Measurements from ENCODE around the gene IQCE.

Gene IQCE

DNA sequence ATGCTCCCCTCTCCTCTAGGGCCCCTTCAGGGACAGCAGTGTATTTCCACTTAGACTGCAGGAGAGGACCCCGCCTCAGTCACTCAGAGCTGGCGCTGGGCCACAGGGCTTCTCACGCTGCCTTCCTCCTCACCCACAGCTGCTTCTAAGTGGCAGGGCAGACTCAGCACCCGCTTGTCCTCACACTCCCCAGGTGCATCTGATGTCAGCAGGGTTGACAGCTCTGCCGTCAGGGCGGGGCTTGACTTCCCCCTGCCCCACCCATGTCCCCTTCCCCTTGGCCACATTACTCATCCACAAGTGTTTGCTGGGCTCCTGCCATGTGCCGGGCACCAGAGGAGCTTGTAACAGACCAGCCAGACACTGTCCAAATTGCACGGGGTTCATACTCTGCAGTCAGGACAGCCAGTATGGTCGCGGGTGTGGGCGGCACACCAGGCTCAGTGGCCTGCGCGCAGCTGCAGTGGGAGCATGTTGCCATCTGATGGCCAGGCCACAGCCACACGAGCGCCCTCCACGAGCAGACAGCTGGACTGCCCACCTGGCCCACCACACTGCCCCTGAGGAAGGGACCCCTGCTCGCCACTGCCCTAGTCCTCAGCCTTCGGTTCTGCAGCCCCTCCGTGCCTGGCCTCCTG is 43.7 kb downstream of the IQCE start:
- Histone ChIP-seq H3K14ac (ENCODE audit: low read length) (no peak overlapping the region), H4K8ac (ENCODE audit: low read depth, low read length) (no peak overlapping the region), H4K91ac (ENCODE audit: low read depth, low read length) (no peak overlapping the region), H2BK5ac (ENCODE audit: low read depth, low read length, poor library complexity) (no peak overlapping the region), H3K4ac (ENCODE audit: low read depth, low read length) (no peak overlapping the region), H2BK120ac (ENCODE audit: insufficient read depth, low read length, poor library complexity) (no peak overlapping the region), H3K9me3 (ENCODE audit: insufficient read depth, low read depth, low read length) (no peaks in the 10 kb centered on the region), H2AK5ac (ENCODE audit: low read length) (no peak overlapping the region), H3K79me1 (ENCODE audit: low read length) (no peaks in the 10 kb centered on the region), H4K12ac (ENCODE audit: low read depth, low read length) (no peak overlapping the region), H3K4me1 (ENCODE audit: control insufficient read depth in 1 of 2, insufficient read depth in 2 of 2, low read length in 2 of 2) (peaks cover 2 to 4% of the 10 kb centered on the region in 2 experiments), H3K18ac (ENCODE audit: low read length) (no peak overlapping the region), H2BK12ac (ENCODE audit: low read length) (no peak overlapping the region), H2AFZ (ENCODE audit: insufficient read depth, low read length, poor library complexity) (no peak overlapping the region), H3K23ac (ENCODE audit: low read length) (no peak overlapping the region), H3K4me2 (ENCODE audit: low read length) (no peak overlapping the region), H3K36me3 (ENCODE audit: control insufficient read depth in 1 of 2, insufficient read depth in 2 of 2, low read length in 2 of 2) (peaks cover 23 to 38% of the 10 kb centered on the region in 2 experiments), H3K79me2 (ENCODE audit: control insufficient read depth, insufficient read depth, low read length, poor library complexity) (no peaks in the 10 kb centered on the region), H3K27me3 (ENCODE audit: insufficient read depth, low read length) (no peaks in the 10 kb centered on the region), H3K9ac (ENCODE audit: low read length) (no peak overlapping the region), H3K4me3 (ENCODE audit: low read depth, low read length) (no peak overlapping the region), H3K27ac (ENCODE audit: low read depth, low read length) (no peak overlapping the region)
- DNase-seq: no peak
- no CpG with 5 or more reads among the region's 19 CpGs for WGBS (ENCODE audit: extremely low coverage, insufficient coverage, insufficient read length)

DNA sequence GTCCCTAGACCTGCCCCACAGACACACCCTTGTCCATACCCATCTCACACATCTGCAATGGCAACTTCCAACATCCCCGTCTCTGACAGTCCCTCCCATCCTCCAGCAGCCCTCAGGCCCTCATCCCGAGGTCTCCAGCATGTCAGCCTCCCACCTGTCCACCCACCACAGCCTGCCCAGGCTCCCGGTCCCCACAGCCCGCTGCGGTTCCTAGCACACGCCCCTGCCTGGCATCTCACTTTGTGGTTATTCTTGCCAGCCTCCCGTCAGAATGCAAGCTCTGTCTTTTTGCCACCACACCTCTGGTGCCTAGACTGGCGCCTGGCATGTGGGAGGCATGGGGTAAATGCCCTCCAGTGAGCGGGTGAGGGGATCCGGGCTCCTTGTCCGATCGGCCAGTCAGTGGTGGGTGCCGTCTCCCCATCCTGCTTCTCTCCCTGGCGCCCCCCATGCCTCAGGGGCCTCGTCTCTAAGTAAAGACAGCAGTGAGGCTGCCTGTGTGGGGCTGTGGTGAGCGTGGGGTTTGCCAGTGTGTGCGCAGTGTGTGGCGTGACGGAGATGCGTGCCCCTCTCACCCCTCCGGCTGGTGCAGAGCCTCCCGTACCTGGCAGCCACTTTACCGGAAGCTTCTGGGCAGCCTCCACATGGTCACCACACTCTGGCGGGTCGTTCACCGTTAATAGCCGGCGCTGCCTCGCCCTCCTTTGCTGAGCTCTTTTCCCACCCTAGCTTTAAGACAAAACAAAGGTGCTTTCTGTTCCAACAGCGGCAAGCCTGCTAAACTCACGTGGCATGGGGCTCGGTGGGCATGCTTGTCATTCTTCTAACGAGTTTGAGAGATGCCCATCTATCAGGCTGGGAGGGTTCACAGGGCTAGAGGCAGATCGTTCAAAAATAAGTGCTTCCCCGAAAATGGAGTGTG is 44.5 kb downstream of the IQCE start:
- WGBS (ENCODE audit: extremely low coverage, insufficient coverage, insufficient read length): no CpG with 5 or more reads among the region's 35 CpGs
- no peak overlapping the region for H4K12ac ChIP-seq (ENCODE audit: low read depth, low read length)

DNA sequence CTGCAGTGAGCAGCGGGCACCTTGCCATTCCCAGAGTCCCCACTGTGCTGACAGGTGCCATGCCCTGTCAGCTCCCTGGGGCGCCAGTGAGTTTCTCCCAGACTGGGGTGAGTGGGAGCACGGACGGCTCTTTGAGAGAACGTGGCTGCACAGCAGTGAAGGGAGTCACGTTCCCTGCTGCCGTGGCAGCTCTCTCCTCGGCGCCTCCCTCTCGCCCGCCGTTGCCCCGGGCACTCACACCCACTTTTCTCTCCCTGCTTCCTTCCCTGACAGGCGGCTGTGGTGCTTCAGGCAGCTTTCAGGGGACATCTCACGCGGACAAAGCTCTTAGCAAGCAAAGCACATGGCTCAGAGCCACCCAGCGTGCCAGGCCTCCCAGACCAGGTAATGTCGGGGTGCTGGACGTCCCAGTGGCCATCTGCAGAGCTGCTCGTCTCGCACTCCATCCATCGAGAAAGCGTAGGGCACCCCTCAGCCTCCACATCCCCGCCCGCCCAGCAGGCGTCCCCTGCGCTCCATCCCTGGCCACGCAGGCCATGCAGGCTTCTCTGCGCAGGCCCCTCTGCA is 45.9 kb downstream of the IQCE start:
- Histone ChIP-seq H3K23ac (ENCODE audit: low read length) (no peak overlapping the region), H3K36me3 (ENCODE audit: control insufficient read depth in 1 of 2, insufficient read depth in 2 of 2, low read length in 2 of 2) (peaks cover 18 to 22% of the 10 kb centered on the region in 2 experiments), H2BK120ac (ENCODE audit: insufficient read depth, low read length, poor library complexity) (no peak overlapping the region), H3K14ac (ENCODE audit: low read length) (no peak overlapping the region), H3K4me3 (ENCODE audit: low read depth, low read length) (no peak overlapping the region), H3K9ac (ENCODE audit: low read length) (no peak overlapping the region), H2BK5ac (ENCODE audit: low read depth, low read length, poor library complexity) (no peak overlapping the region), H2AK5ac (ENCODE audit: low read length) (no peak overlapping the region), H4K91ac (ENCODE audit: low read depth, low read length) (no peak overlapping the region), H3K9me3 (ENCODE audit: insufficient read depth, low read depth, low read length) (no peaks in the 10 kb centered on the region), H3K4me2 (ENCODE audit: low read length) (no peak overlapping the region), H2BK12ac (ENCODE audit: low read length) (no peak overlapping the region), H4K12ac (ENCODE audit: low read depth, low read length) (no peak overlapping the region), H2AFZ (ENCODE audit: insufficient read depth, low read length, poor library complexity) (no peak overlapping the region), H3K27ac (ENCODE audit: low read depth, low read length) (no peak overlapping the region), H3K79me1 (ENCODE audit: low read length) (no peaks in the 10 kb centered on the region), H3K79me2 (ENCODE audit: control insufficient read depth, insufficient read depth, low read length, poor library complexity) (no peaks in the 10 kb centered on the region), H3K4me1 (ENCODE audit: control insufficient read depth in 1 of 2, insufficient read depth in 2 of 2, low read length in 2 of 2) (peaks cover 2 to 4% of the 10 kb centered on the region in 2 experiments), H4K8ac (ENCODE audit: low read depth, low read length) (no peak overlapping the region), H3K18ac (ENCODE audit: low read length) (no peak overlapping the region), H3K4ac (ENCODE audit: low read depth, low read length) (no peak overlapping the region), H3K27me3 (ENCODE audit: insufficient read depth, low read length) (no peaks in the 10 kb centered on the region)
- no CpG with 5 or more reads among the region's 29 CpGs for WGBS (ENCODE audit: extremely low coverage, insufficient coverage, insufficient read length)
- no peak for DNase-seq

More for the DNA sequence above, 44.5 kb downstream of the IQCE start:
- Histone ChIP-seq H3K23ac (ENCODE audit: low read length) (no peak overlapping the region), H2BK12ac (ENCODE audit: low read length) (no peak overlapping the region), H3K27ac (ENCODE audit: low read depth, low read length) (no peak overlapping the region), H3K79me2 (ENCODE audit: control insufficient read depth, insufficient read depth, low read length, poor library complexity) (no peaks in the 10 kb centered on the region), H3K9ac (ENCODE audit: low read length) (no peak overlapping the region), H3K18ac (ENCODE audit: low read length) (no peak overlapping the region), H2AFZ (ENCODE audit: insufficient read depth, low read length, poor library complexity) (no peak overlapping the region), H3K79me1 (ENCODE audit: low read length) (no peaks in the 10 kb centered on the region), H4K8ac (ENCODE audit: low read depth, low read length) (no peak overlapping the region), H2BK120ac (ENCODE audit: insufficient read depth, low read length, poor library complexity) (no peak overlapping the region), H2BK5ac (ENCODE audit: low read depth, low read length, poor library complexity) (no peak overlapping the region), H3K4me2 (ENCODE audit: low read length) (no peak overlapping the region), H4K91ac (ENCODE audit: low read depth, low read length) (no peak overlapping the region), H2AK5ac (ENCODE audit: low read length) (no peak overlapping the region), H3K4me3 (ENCODE audit: low read depth, low read length) (no peak overlapping the region), H3K9me3 (ENCODE audit: insufficient read depth, low read depth, low read length) (no peaks in the 10 kb centered on the region), H3K4me1 (ENCODE audit: control insufficient read depth in 1 of 2, insufficient read depth in 2 of 2, low read length in 2 of 2) (peaks cover 2 to 4% of the 10 kb centered on the region in 2 experiments), H3K27me3 (ENCODE audit: insufficient read depth, low read length) (no peaks in the 10 kb centered on the region), H3K14ac (ENCODE audit: low read length) (no peak overlapping the region), H3K36me3 (ENCODE audit: control insufficient read depth in 1 of 2, insufficient read depth in 2 of 2, low read length in 2 of 2) (peaks cover 19 to 34% of the 10 kb centered on the region in 2 experiments), H3K4ac (ENCODE audit: low read depth, low read length) (no peak overlapping the region)
- no peak for DNase-seq

DNA sequence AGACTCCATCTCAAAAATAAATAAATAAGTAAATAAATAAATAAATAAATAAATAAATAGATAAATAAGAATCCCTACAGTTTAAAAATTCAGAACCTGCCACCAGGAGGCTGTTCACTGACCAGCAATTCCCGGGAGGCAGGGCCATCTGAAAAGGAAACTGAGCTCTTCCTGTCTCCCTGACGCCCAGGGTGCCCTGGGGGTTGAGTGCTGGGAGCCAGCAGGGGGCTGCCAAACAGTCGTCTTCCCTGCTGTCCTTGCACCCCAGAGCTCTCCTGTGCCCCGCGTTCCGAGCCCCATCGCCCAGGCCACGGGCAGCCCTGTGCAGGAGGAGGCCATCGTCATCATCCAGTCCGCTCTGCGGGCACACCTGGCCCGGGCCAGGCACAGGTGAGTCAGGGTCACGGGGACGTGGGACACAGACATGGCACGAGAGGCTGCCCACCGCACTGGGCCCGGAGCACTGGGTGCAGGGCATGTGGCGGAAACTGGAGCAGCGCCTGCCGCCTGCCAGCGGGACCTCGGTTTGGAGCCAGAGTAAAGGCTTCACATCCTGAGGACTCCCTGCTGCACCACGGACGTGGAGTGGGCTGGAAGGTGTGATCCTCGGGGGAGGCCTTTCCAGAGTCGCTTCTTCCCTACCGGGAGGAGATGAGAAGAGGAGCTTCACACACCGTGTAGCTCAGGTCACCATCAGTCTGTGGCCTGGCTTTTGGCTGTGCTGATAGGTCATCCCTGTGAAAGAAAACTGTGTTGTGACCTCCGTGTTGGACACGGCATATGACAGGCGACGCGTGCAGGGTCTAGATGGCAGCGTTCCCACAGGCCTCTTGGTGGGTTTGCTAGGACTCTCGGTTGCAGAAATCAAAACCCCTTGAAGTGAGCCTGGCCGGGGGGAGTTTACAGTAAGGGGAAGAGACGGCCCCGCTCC is 47.1 kb downstream of the IQCE start:
- H4K91ac ChIP-seq (ENCODE audit: low read depth, low read length): no peak overlapping the region
- H3K4me2 ChIP-seq (ENCODE audit: low read length): no peak overlapping the region
- no peak overlapping the region for H4K12ac ChIP-seq (ENCODE audit: low read depth, low read length)
- H3K79me2 ChIP-seq (ENCODE audit: control insufficient read depth, insufficient read depth, low read length, poor library complexity): no peaks in the 10 kb centered on the region
- no peak overlapping the region for H2BK12ac ChIP-seq (ENCODE audit: low read length)
- no peak overlapping the region for H4K8ac ChIP-seq (ENCODE audit: low read depth, low read length)
- no peak overlapping the region for H2AFZ ChIP-seq (ENCODE audit: insufficient read depth, low read length, poor library complexity)
- no peak overlapping the region for H3K14ac ChIP-seq (ENCODE audit: low read length)
- H3K36me3 ChIP-seq (ENCODE audit: control insufficient read depth in 1 of 2, insufficient read depth in 2 of 2, low read length in 2 of 2): peaks cover 16 to 19% of the 10 kb centered on the region in 2 experiments
- no peak overlapping the region for H3K18ac ChIP-seq (ENCODE audit: low read length)
- no peaks in the 10 kb centered on the region for H3K79me1 ChIP-seq (ENCODE audit: low read length)
- no peak overlapping the region for H3K9ac ChIP-seq (ENCODE audit: low read length)
- H3K4me1 ChIP-seq (ENCODE audit: control insufficient read depth in 1 of 2, insufficient read depth in 2 of 2, low read length in 2 of 2): peaks cover 2 to 4% of the 10 kb centered on the region in 2 experiments
- WGBS (ENCODE audit: extremely low coverage, insufficient coverage, insufficient read length): no CpG with 5 or more reads among the region's 38 CpGs
- no peaks in the 10 kb centered on the region for H3K9me3 ChIP-seq (ENCODE audit: insufficient read depth, low read depth, low read length)
- H2AK5ac ChIP-seq (ENCODE audit: low read length): no peak overlapping the region
- no peak overlapping the region for H3K27ac ChIP-seq (ENCODE audit: low read depth, low read length)
- DNase-seq: no peak
- H2BK5ac ChIP-seq (ENCODE audit: low read depth, low read length, poor library complexity): no peak overlapping the region
- H3K4me3 ChIP-seq (ENCODE audit: low read depth, low read length): no peak overlapping the region
- no peak overlapping the region for H2BK120ac ChIP-seq (ENCODE audit: insufficient read depth, low read length, poor library complexity)
- no peaks in the 10 kb centered on the region for H3K27me3 ChIP-seq (ENCODE audit: insufficient read depth, low read length)
- no peak overlapping the region for H3K4ac ChIP-seq (ENCODE audit: low read depth, low read length)
- no peak overlapping the region for H3K23ac ChIP-seq (ENCODE audit: low read length)
